Fibroblast of skin of scalp (primary cell): ENCODE measurements around the gene VAX1.

ENCODE experiments used
- DNase-seq: peaks from one replicate; pipeline ENCODE4 v3.0.0-alpha.2; 2013

Gene VAX1

GRCh38 chr10:117163954-117164548 lies 26.0 kb upstream of the VAX1 start:
- no peak for DNase-seq

DNA sequence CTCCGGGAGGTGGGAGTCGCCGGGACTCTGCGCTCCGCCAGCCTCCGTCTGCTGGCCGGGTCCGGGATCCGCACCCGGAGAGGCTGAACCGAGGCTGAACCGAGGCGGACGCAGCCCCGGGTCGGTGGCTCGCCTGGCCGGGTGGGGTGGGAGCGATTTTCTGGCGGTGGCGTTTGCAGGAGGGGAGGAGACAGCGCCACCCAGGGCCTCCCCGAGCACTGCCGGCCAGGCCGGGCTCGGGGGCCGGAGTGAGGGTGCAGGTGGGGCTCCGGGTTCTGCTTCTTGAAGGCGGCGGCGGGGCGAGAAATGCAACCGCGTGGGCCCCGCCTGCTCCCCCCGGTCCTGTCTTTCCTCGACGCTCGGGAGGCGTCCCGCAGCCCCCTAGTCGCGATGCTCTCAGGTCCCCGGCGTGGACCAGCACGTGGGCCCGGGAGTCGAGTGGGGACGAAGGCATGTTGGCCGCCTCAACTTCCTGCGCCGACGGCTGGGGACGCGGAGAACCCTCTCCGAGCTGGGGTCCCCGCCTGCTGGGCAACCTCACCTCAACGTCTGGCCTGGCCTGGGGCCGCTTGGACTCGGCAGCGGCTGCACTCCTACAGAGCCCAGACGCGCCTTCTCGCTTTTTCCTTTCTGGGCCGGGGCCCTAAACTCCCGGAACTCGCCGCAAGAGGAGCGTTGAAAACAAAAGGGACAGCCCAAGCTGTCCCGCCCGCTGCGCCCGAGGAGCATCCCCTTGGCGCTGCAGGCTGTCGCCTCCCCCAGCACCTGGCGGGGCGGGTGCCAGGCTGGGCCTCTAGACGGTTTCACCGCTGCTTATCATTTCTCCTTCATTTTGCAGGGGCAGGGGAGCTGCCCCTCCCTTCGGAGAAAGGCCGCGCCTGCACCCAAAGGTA lies 25.2 kb upstream of the VAX1 start:
- DNase-seq: no peak

DNA sequence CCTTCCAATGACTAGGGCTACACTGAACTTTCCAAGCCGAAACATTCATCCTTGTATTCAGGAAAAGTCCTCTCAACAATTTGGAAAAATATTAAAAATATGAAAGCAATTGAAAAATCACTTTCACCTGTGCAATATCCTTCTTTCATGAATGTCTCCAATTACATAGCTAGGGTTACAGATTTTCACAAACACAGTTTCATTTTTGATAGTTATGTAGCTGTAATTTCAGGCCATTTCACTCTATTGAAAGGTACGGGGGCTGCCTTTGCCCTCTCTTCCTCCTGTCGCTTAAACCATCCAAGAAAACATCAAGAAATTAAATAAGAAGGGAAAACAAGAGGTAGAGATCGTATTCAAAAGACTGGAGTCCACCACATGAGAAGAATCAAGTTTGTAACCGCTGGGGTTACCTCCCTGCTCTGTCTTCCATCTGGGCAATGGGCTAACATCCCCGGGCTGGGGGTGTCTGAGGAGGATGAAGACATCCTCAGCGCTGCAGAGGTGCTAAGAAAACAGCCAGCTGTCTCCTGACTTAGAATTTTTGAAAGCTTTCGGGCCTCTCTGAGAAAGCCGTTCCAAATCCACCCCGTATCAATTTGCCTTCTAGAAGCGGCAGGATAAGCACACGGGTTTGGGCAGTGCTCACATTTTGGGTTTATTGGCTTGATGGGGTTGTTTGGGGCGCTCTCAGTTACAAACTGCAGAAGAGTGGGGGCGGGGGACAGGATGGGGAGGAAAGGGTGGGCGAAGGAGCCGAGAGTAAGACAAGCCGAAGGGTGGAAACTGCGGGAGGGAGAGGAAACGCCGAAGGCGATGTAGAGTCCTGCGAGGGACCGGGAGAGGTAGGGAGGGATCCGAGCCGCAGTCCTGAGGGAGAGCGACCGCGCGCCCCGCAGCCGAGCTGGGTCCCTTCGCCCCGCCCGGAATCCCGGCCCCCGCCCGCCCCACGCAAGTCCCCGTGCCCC lies 24.3 kb upstream of the VAX1 start:
- DNase-seq: no peak

DNA sequence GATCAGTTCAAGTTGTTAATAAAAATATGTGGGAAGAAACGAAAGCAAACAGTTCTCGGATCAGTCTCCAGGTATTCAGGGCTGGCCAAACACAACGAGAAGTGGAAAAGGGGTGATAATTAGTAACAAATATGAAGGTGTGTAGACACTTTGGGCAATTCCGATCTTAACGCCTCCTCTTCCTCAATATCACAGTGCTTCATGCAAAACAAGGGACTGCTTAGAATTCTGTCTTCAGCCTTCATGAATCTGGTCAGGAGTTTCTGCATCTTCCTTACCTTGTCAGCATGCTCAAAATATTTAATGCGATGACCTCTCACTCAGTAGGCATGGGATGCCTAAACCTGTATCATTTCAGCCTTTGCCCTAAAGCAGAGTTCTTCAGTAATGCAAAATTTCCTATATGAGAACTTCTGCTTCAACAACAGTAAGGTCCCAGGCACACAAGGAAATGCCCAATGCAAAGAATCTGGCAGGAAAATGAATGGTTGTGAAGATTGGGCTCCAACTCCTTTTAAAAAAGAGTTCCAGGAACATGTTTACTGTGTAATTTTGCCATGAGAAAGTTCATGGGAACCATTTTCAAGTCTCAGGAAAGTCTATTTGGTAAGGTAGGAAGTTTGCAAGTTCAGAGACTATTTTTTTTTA lies 23.4 kb upstream of the VAX1 start:
- DNase-seq: no peak

GRCh38 chr10:117160567-117160966 lies 22.5 kb upstream of the VAX1 start:
- no peak for DNase-seq

DNA sequence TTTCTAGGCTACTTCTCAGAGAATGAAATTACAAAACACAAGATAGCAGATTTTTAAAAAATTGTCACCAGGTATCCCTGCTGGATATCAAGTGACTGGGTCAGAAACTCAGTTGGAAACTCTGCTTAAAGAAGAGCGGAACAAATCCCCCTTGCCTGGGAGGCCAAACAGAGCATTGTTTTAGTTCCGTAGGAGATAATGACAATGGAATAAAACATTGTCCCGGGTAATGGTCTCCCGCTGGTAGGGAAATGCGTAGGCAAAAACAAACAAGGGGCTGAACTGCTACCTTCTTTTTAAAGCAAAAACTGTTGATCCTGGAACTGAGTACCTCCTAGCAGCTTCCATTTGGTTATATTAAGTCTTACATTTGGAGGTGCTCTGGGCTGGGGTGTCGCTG lies 21.3 kb upstream of the VAX1 start:
- DNase-seq: no peak

GRCh38 chr10:117158297-117158696 lies 20.2 kb upstream of the VAX1 start:
- no peak for DNase-seq

DNA sequence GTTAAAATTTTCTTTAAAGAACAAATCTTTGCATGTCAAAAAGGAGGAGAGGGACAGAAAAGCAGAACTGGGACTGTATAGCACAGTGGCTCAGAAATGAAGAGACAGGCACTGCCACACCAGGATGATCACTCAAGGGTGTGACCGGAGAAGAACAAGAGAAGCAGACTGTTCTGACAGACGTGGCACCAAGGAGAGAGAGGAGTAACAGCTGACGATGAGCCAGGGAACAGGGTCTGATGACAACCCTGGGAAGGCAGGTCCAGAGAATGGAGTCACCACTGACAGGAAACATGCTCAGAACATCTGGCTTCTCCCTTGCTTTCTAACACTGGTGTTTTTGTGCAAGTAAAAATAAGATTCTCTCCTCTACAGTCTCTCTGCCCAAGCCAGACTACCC lies 14.6 kb upstream of the VAX1 start:
- no peak for DNase-seq

- DNase-seq: no peak
These were observed 10.2 kb upstream of the VAX1 start for GRCh38 chr10:117148284-117148683.

DNA sequence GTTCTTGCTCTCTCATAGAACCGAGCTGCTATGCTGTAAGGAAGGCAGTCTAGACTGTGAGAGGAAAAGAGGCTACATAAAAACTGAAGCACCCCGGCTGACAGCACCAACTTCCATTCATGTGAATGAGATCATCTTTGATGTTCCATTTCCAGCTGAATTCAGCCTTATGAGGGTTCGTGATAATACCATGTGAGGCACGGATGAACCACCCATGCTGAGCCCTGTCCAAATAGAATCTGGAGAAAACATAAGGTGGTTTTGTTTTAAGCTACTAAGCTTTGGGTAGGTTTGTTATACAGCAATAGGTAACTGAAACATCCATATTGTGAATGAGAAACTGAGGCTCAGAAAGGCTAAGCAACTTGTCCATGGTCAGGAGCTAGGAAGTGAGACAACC lies 6.9 kb upstream of the VAX1 start:
- no peak for DNase-seq

DNA sequence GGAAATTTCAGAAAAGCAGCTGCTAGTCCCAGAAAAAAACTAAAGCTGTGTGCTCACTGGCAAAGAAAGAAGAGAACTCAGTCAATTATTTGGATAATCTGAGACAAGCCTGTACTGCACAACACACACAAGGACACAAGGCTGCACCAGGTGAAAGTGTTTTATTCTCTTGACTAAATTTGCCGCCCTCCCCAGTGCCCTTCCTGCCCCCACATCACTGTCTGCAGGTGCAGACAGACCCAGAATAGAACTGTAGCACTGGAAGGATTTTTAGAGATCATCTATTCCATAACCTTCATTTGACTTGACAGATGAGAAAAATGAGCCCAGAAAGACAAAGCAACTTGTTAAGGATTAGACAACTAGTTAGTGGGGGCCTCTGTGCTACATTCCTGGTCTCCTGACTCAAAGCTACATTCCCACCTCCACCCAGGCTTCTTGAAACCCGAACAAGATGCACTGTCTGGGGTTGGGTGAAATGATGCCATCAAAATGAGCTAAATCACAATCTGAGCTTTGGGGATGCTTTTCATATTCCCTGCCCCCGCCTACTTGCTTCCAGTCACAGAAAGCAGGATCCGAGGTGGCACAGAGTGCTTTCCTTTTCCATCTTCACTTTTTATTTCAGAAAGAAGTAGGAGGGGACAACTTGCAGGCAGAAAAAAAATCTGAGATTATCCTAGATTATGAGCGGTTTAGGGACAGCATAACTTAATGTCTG lies 5.2 kb upstream of the VAX1 start:
- no peak for DNase-seq

DNA sequence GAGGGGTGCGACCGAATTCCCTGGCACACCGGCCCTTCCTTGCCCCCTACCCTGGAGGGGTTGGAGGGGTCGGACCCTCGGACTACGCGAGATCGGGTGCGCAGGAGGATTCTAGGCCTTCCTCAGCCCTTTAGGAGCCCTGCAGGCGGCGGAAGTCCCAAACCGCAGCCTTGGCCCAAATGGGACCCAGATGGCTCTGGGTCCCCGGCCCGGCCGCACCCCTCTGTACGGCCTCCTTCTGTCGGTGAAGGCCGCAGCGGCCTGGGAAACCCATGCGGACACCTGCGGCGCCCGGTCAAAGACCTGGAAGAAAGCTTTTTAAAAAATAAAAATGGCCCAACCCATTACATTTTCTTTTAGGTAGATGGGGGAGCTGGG lies 2.4 kb upstream of the VAX1 start:
- no peak for DNase-seq

DNA sequence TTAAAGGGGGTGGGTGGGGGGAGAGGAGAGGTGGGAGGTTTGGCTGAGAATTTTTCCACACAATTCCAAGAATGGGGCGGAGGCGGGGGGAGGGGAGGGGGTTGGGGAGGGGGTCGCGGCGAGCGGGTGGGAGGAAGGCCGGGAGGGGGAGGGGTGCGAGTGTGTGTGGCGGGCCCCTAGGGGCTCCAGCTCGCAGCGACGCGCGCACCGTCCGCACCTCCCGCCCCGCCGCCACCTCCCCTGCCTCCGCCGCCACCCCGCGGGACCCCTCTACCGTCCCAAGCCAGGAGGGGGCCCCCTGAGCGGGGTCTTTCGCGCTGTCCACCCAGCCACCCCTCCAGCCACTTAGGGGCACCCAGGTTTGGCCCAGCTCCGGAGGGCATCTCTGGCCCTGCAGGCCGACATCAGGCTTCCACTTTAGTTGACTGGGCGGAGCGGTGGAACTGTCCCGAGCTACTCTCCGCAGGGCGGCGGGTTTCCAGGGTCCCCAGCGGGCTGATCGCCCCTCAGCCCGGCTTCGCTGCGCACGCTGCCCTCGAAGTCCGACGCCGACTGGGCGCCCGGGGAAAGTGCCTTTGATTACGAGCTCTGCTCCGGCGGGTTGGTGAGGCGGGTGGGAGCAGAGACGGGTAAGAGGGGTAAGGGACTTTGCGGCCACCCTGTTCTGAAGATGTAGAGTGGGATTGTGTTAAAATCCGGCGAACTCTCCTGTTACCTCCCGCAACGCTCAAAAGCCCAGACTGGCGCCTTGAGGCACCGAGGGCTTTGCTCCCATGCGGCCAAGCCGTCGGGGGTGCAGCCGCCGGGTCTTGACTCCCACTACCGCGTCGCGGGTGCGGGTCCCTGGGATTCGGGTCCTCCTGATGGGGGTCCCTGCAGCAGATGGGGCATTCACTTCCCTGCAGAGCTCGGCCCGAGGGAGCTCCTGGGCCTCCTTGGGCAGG lies 1.8 kb upstream of the VAX1 start:
- DNase-seq: no peak

DNA sequence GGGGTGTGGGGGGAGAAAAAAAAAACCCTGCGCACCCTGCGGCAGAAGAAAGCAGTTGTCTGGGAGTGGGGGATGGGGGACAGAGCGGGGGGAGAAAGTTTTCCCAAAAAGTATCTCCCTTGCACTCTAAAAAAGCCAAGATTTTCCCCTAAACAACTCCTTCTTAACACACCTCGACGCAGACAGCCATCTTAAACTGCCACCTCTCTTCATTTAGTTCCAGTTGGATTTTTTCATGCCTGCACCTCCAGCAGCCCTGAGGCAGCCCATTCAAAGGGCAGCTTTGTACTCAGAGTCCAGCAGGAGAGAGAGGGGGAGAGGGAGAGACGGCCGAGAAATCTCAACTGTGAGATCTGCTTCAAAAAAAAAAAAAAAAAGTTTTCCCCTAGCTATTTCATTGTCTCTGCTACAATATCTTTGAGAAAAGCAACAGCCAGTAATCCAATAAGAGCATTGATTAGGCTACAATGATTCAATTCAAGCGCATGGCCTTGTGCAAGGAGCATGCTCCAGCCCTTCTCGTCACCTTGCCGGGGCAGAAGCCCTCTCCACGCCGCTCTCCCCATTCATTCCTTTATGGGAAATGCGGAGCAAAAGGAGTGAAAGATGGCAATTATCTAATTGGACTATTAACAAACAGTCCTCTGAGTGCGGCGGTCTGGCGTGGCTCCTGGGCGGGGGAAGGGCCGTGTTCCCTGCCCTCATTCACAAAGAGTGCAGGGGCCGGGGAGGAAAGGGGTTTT lies 939 bp upstream of the VAX1 start:
- DNase-seq: no peak

- peak; percentile 38 for DNase-seq
These were observed 799 bp downstream of the VAX1 start for GRCh38 chr10:117137031-117137910.

GRCh38 chr10:117136391-117136975 lies 1.6 kb downstream of the VAX1 start:
- DNase-seq: no peak

DNA sequence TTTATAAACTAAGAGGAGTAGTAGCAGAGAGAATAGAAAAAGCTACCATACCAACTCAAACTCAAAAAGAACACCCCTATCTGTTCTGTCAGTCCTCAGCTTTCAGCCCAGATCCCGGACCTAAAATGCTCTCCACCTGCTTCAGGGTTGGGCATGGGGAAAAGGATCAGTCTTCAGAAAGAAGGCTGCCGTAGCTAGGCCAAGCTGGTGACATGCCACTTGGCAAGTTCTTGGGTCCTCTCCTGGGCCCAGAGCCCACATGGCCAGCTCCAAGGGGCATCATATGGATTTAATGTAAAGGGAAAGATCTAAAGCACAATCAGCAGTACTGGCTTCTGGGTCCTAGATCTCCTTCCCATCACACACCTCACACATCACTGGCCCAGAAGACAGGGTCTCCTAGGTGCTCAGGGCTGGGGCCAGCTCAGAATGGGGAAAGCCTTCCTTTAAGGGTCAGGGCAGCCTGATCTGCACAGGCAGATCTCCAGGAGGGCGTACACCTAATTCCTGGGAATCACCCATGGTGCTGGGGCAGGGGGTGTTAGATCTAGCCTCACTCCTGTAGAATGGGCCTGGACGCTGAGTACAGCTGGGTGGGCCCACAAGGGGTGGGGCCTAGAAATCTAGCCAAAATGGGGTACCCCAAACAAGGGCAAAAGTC lies 2.5 kb downstream of the VAX1 start:
- DNase-seq: no peak

- DNase-seq: no peak
These were observed 3.1 kb downstream of the VAX1 start for GRCh38 chr10:117135026-117135372.
